Natural killer cell (primary cell): ENCODE results near the gene ASGR1. TPM values are rescaled to one million over a fixed set of nuclear protein-coding genes. Genes with fewer than 3 reads are reported as not detected.
A peak's percentile ranks its signal among the peaks of the same experiment; 100 is the strongest.

Source experiments
- ATAC-seq, 3 donors: fragments of 150-1000 bp in 2 of 3; fragments of 200-7000 bp in 1 of 3; cut with Tn5 transposase; 1 replicate in 1 of 3; 2 replicates in 2 of 3; pipeline ENCODE4 v1.10.0; 2021; ENCODE audit warnings: mild to moderate bottlenecking in 2 of 3, moderate library complexity in 2 of 3
- DNase-seq, 2 donors: peaks; one replicate each; pipeline versions ENCODE4 v3.0.0 to v3.0.0-alpha.2; 2013 to 2021; ENCODE audit warnings: mixed read lengths in 1 of 2
- H3K27ac ChIP-seq: one replicate; pipeline ENCODE4 v1.5.1; 2013; ENCODE audit warnings: mild to moderate bottlenecking, low read length
- H3K27me3 ChIP-seq: one replicate; pipeline ENCODE4 v1.6.1; 2013; ENCODE audit warnings: low read length; ENCODE audit not compliant: control insufficient read depth, insufficient read depth
- H3K36me3 ChIP-seq: one replicate; pipeline ENCODE4 v1.6.1; 2013; ENCODE audit warnings: low read length; ENCODE audit not compliant: control insufficient read depth, insufficient read depth
- H3K4me1 ChIP-seq: one replicate; pipeline ENCODE4 v1.6.1; 2013; ENCODE audit warnings: low read length; ENCODE audit not compliant: control insufficient read depth, insufficient read depth
- H3K4me3 ChIP-seq: one replicate; pipeline ENCODE4 v1.5.1; 2013; ENCODE audit warnings: low read length
- H3K9me3 ChIP-seq: one replicate; pipeline ENCODE4 v1.6.1; 2013; ENCODE audit warnings: low read length; ENCODE audit not compliant: control insufficient read depth, insufficient read depth
- H3K27ac Mint-ChIP-seq, 2 donors: one replicate each; pipeline ENCODE4 v1.8.0; 2022; ENCODE audit warnings: mild to moderate bottlenecking in 2 of 2, mixed read lengths in 2 of 2, moderate library complexity in 1 of 2
- H3K27me3 Mint-ChIP-seq, 2 donors: one replicate each; pipeline ENCODE4 v1.8.0; 2022; ENCODE audit warnings: low read depth in 2 of 2, mixed read lengths in 2 of 2
- H3K36me3 Mint-ChIP-seq: one replicate; pipeline ENCODE4 v1.8.0; 2022; ENCODE audit warnings: mixed read lengths
- H3K4me1 Mint-ChIP-seq, 2 donors: one replicate each; pipeline ENCODE4 v1.8.0; 2022; ENCODE audit warnings: mixed read lengths in 2 of 2
- H3K4me3 Mint-ChIP-seq: one replicate; pipeline ENCODE4 v1.8.0; 2022; ENCODE audit warnings: mild to moderate bottlenecking, moderate library complexity, mixed read lengths
- H3K9me3 Mint-ChIP-seq, 2 donors: one replicate each; pipeline ENCODE4 v1.8.0; 2022; ENCODE audit warnings: mixed read lengths in 2 of 2
- WGBS: methylation state at CpG from one replicate; pipeline ENCODE4 v1.1.7; 2013; ENCODE audit warnings: missing lambda C conversion rate; ENCODE audit not compliant: insufficient coverage; 5-methylcytosine and 5-hydroxymethylcytosine counted together
- intact Hi-C: fragments of 100-400 bp; cut with micrococcal nuclease; formaldehyde crosslinking; loops from one replicate; pipeline ENCODE4 v1.14.2; 2022
- total RNA-seq, 4 donors: library from RNA; stranded (reverse); fragments of 120-200 nt in 1 of 4; gene quantifications; one replicate each; pipeline versions ENCODE4 v1.2.3 to v1.2.4, GENCODE V29; 2013 to 2022
- TF ChIP-seq, protein P1 (sequence below): fragments of 200-600 bp; IDR thresholded peaks from one replicate; pipeline ENCODE4 v1.8.0; 2022; ENCODE audit warnings: antibody characterized with exemption

Gene ASGR1
- total RNA-seq, 3 donors from 2014 or later (not counting 1 experiment from before 2014, with no cell fraction given), result 0.35 to 1.4 TPM; not detected in 1

DNA sequence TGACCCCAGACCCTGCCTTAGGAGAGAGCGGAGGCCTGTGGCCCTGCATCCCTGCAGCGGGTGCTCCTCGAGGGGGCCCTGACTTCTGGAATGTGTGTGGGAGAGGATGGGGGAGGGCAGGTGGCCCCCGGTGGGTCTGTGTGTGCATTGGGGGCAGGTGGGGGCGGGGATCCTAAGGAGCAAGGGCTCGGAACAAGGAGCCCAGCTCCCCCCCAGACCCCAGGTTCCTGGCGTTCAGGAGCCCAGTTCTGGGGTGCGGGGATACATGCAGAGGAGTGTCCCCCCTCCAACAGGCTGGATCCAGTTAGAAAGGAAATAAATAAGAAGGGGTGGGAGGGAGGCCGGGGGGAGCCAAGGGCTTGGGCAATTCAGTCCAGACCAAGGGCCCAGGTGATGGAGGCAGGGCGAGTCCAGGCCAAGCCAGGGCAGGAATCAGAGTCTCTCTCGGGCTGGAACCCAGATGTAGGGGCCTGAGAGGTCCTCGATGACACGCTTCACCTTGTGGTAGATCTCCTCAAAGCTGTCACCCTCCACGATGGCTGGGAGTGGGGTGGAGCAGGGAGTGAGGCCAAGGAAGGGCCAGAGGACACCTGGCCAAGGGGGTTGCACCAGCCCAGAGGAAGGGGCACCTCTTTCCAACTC lies 11.2 kb upstream of the ASGR1 start:
- TF ChIP-seq, protein P1, sequence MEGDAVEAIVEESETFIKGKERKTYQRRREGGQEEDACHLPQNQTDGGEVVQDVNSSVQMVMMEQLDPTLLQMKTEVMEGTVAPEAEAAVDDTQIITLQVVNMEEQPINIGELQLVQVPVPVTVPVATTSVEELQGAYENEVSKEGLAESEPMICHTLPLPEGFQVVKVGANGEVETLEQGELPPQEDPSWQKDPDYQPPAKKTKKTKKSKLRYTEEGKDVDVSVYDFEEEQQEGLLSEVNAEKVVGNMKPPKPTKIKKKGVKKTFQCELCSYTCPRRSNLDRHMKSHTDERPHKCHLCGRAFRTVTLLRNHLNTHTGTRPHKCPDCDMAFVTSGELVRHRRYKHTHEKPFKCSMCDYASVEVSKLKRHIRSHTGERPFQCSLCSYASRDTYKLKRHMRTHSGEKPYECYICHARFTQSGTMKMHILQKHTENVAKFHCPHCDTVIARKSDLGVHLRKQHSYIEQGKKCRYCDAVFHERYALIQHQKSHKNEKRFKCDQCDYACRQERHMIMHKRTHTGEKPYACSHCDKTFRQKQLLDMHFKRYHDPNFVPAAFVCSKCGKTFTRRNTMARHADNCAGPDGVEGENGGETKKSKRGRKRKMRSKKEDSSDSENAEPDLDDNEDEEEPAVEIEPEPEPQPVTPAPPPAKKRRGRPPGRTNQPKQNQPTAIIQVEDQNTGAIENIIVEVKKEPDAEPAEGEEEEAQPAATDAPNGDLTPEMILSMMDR, result no peak
- intact Hi-C loops, result no loop called here
- H3K27me3 Mint-ChIP-seq, result no peaks in the 10 kb centered on the region
- DNase-seq (no peak), ATAC-seq (no peak)
- no peaks in the 10 kb centered on the region for H3K9me3 Mint-ChIP-seq
- WGBS, result 92% methylated on average over 14 of the region's 14 CpGs
- no peak overlapping the region for H3K4me3 Mint-ChIP-seq
- no peaks in the 10 kb centered on the region for H3K36me3 Mint-ChIP-seq
- no peaks in the 10 kb centered on the region for H3K4me1 ChIP-seq
- H3K36me3 ChIP-seq, result no peaks in the 10 kb centered on the region
- peaks cover 0 to 5% of the 10 kb centered on the region in 2 donors for H3K4me1 Mint-ChIP-seq
- no peaks in the 10 kb centered on the region for H3K27me3 ChIP-seq
- no peak overlapping the region for H3K27ac ChIP-seq
- H3K9me3 ChIP-seq, result no peaks in the 10 kb centered on the region
- no peak overlapping the region for H3K4me3 ChIP-seq
- no peak overlapping the region for H3K27ac Mint-ChIP-seq

- Histone ChIP-seq H3K27me3 (no peaks in the 10 kb centered on the region), H3K27ac (no peak overlapping the region), H3K9me3 (no peaks in the 10 kb centered on the region), H3K36me3 (no peaks in the 10 kb centered on the region), H3K4me1 (no peaks in the 10 kb centered on the region), H3K4me3 (no peak overlapping the region)
- peak in 1 of 3 donors; percentile 32 for ATAC-seq
- Mint-ChIP-seq H3K27ac (no peak overlapping the region), H3K36me3 (no peaks in the 10 kb centered on the region), H3K4me1 (peaks cover 0 to 5% of the 10 kb centered on the region in 2 donors), H3K27me3 (no peaks in the 10 kb centered on the region), H3K9me3 (no peaks in the 10 kb centered on the region), H3K4me3 (no peak overlapping the region)
- WGBS, result 52% methylated on average over 6 of the region's 7 CpGs
- intact Hi-C loops, result no loop called here
- TF ChIP-seq, protein P1, result no peak
- no peak for DNase-seq
These were observed 7.1 kb upstream of the ASGR1 start for GRCh38 chr17:7186241-7186640.

DNA sequence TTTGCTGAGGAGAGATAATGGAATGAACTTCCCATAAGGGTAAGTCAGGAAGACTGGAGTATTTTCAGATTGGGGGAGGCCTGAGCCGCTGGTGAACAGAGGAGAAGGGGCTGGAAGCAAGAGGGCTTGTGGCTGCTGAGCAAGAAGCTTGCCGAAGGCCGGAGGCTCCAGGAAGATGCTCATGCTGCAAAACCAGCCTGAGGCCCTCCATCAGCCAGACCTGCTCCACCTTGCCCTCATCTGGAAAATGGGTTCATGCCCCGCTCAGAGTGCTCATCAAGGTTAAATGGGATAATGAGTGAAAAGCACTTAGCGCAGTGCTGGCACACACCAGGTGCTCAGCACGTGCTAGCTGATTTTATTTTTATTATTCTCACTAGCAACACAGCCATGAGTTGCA lies 5.5 kb upstream of the ASGR1 start:
- no peaks in the 10 kb centered on the region for H3K9me3 ChIP-seq
- TF ChIP-seq, protein P1, result no peak
- H3K4me3 Mint-ChIP-seq, result no peak overlapping the region
- H3K4me1 Mint-ChIP-seq, result peaks cover 0 to 5% of the 10 kb centered on the region in 2 donors
- no peaks in the 10 kb centered on the region for H3K9me3 Mint-ChIP-seq
- H3K4me1 ChIP-seq, result no peaks in the 10 kb centered on the region
- H3K36me3 Mint-ChIP-seq, result no peaks in the 10 kb centered on the region
- DNase-seq (no peak), ATAC-seq (no peak)
- intact Hi-C loops, result no loop called here
- no peaks in the 10 kb centered on the region for H3K27me3 ChIP-seq
- no peak overlapping the region for H3K27ac ChIP-seq
- no peaks in the 10 kb centered on the region for H3K27me3 Mint-ChIP-seq
- 93% methylated on average over 3 of the region's 6 CpGs for whole genome bisulfite sequencing
- no peaks in the 10 kb centered on the region for H3K36me3 ChIP-seq
- no peak overlapping the region for H3K27ac Mint-ChIP-seq
- no peak overlapping the region for H3K4me3 ChIP-seq

DNA sequence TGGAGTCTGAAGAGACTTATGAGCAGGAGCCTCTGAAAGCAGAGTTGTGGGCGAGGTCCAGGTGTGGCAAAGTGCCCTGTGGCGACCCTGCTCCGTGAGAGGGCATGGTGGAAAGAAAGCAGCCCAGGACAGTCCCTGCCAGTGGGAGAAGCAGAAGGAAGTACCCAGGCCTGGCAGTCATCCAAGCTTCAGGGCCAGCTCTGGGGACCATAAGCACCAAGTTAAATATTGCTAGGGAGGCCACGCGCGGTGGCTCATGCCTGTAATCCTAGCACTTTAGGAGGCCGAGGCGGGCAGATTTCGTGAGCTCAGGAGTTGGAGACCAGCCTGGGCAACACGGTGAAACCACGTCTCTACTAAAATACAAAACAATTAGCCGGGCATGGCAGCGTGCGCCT lies 4.9 kb upstream of the ASGR1 start:
- no peak for DNase-seq
- Histone ChIP-seq H3K9me3 (no peaks in the 10 kb centered on the region), H3K27ac (no peak overlapping the region), H3K4me3 (no peak overlapping the region), H3K36me3 (no peaks in the 10 kb centered on the region), H3K4me1 (no peaks in the 10 kb centered on the region), H3K27me3 (no peaks in the 10 kb centered on the region)
- TF ChIP-seq, protein P1, result no peak
- Mint-ChIP-seq H3K27me3 (peaks cover 0 to under 1% of the 10 kb centered on the region in 2 donors), H3K36me3 (no peaks in the 10 kb centered on the region), H3K4me3 (no peak overlapping the region), H3K4me1 (peaks cover 0 to 5% of the 10 kb centered on the region in 2 donors), H3K9me3 (no peaks in the 10 kb centered on the region), H3K27ac (no peak overlapping the region)
- 55% methylated on average over 12 of the region's 14 CpGs for WGBS
- no peak for ATAC-seq
- intact Hi-C loops, result no loop called here
